ENCODE data around the gene CACNB2. TPM values are rescaled to one million over a fixed set of nuclear protein-coding genes. Genes with fewer than 3 reads are reported as not detected.

CACNB2 gene
- total RNA-seq, 1 experiment from 2014 or later: 3.2 TPM

DNA sequence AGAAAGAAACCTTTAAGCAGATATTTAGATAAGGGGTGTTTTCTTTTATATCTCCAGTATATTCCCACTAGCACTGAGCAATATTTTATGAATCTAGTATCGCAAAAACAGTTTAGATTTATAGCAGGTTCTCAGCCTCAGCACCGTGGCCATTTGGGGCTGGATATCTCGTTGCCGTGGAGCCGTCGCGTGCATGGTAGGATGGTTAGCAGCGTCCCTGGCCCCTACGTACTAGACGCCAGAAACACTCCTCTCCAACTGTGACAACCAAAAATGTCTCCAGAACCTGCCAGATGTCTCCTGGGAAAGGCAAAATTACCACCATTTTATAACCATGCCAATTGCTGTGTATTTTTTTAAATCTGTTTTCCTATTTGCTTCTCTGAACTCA, 172.9 kb downstream of the CACNB2 start:
- ChIA-PET CTCF (interaction anchor here (1.0 kb wide), 1 partner anchor 88 kb away, joined by 3 read pairs; no protein-coding TSS in a partner anchor), POLR2A (no interaction called here)
- H3K27ac Mint-ChIP-seq: no peak overlapping the region
- no peaks in the 10 kb centered on the region for H3K27me3 Mint-ChIP-seq (ENCODE audit: low read depth)
- ATAC-seq: no peak
- TF ChIP-seq, protein P1, sequence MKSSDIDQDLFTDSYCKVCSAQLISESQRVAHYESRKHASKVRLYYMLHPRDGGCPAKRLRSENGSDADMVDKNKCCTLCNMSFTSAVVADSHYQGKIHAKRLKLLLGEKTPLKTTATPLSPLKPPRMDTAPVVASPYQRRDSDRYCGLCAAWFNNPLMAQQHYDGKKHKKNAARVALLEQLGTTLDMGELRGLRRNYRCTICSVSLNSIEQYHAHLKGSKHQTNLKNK (CRISPR knock-in tag; IDR thresholded peaks at IDR 0.05): no peak
- TF ChIP-seq, protein P2, sequence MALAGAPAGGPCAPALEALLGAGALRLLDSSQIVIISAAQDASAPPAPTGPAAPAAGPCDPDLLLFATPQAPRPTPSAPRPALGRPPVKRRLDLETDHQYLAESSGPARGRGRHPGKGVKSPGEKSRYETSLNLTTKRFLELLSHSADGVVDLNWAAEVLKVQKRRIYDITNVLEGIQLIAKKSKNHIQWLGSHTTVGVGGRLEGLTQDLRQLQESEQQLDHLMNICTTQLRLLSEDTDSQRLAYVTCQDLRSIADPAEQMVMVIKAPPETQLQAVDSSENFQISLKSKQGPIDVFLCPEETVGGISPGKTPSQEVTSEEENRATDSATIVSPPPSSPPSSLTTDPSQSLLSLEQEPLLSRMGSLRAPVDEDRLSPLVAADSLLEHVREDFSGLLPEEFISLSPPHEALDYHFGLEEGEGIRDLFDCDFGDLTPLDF (CRISPR knock-in tag; IDR thresholded peaks at IDR 0.05): no peak
- TF ChIP-seq, protein P3, sequence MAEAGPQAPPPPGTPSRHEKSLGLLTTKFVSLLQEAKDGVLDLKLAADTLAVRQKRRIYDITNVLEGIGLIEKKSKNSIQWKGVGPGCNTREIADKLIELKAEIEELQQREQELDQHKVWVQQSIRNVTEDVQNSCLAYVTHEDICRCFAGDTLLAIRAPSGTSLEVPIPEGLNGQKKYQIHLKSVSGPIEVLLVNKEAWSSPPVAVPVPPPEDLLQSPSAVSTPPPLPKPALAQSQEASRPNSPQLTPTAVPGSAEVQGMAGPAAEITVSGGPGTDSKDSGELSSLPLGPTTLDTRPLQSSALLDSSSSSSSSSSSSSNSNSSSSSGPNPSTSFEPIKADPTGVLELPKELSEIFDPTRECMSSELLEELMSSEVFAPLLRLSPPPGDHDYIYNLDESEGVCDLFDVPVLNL (CRISPR knock-in tag; IDR thresholded peaks at IDR 0.05; ENCODE audit: borderline replicate concordance, low read depth): no peak
- TF ChIP-seq, protein P4, sequence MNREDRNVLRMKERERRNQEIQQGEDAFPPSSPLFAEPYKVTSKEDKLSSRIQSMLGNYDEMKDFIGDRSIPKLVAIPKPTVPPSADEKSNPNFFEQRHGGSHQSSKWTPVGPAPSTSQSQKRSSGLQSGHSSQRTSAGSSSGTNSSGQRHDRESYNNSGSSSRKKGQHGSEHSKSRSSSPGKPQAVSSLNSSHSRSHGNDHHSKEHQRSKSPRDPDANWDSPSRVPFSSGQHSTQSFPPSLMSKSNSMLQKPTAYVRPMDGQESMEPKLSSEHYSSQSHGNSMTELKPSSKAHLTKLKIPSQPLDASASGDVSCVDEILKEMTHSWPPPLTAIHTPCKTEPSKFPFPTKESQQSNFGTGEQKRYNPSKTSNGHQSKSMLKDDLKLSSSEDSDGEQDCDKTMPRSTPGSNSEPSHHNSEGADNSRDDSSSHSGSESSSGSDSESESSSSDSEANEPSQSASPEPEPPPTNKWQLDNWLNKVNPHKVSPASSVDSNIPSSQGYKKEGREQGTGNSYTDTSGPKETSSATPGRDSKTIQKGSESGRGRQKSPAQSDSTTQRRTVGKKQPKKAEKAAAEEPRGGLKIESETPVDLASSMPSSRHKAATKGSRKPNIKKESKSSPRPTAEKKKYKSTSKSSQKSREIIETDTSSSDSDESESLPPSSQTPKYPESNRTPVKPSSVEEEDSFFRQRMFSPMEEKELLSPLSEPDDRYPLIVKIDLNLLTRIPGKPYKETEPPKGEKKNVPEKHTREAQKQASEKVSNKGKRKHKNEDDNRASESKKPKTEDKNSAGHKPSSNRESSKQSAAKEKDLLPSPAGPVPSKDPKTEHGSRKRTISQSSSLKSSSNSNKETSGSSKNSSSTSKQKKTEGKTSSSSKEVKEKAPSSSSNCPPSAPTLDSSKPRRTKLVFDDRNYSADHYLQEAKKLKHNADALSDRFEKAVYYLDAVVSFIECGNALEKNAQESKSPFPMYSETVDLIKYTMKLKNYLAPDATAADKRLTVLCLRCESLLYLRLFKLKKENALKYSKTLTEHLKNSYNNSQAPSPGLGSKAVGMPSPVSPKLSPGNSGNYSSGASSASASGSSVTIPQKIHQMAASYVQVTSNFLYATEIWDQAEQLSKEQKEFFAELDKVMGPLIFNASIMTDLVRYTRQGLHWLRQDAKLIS (CRISPR knock-in tag; IDR thresholded peaks at IDR 0.05; ENCODE audit: borderline replicate concordance): no peak
- TF ChIP-seq, protein P5, sequence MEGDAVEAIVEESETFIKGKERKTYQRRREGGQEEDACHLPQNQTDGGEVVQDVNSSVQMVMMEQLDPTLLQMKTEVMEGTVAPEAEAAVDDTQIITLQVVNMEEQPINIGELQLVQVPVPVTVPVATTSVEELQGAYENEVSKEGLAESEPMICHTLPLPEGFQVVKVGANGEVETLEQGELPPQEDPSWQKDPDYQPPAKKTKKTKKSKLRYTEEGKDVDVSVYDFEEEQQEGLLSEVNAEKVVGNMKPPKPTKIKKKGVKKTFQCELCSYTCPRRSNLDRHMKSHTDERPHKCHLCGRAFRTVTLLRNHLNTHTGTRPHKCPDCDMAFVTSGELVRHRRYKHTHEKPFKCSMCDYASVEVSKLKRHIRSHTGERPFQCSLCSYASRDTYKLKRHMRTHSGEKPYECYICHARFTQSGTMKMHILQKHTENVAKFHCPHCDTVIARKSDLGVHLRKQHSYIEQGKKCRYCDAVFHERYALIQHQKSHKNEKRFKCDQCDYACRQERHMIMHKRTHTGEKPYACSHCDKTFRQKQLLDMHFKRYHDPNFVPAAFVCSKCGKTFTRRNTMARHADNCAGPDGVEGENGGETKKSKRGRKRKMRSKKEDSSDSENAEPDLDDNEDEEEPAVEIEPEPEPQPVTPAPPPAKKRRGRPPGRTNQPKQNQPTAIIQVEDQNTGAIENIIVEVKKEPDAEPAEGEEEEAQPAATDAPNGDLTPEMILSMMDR (IDR thresholded peaks at IDR 0.05): no peak; the same call in 1 of the 2 replicates
- TF ChIP-seq, protein P6, sequence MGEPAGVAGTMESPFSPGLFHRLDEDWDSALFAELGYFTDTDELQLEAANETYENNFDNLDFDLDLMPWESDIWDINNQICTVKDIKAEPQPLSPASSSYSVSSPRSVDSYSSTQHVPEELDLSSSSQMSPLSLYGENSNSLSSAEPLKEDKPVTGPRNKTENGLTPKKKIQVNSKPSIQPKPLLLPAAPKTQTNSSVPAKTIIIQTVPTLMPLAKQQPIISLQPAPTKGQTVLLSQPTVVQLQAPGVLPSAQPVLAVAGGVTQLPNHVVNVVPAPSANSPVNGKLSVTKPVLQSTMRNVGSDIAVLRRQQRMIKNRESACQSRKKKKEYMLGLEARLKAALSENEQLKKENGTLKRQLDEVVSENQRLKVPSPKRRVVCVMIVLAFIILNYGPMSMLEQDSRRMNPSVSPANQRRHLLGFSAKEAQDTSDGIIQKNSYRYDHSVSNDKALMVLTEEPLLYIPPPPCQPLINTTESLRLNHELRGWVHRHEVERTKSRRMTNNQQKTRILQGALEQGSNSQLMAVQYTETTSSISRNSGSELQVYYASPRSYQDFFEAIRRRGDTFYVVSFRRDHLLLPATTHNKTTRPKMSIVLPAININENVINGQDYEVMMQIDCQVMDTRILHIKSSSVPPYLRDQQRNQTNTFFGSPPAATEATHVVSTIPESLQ (CRISPR knock-in tag; IDR thresholded peaks at IDR 0.05): no peak
- TF ChIP-seq JUN (CRISPR knock-in tag; IDR thresholded peaks at IDR 0.05) (no peak), ZNF671 (CRISPR knock-in tag; IDR thresholded peaks at IDR 0.05) (no peak), ZNF317 (CRISPR knock-in tag; IDR thresholded peaks at IDR 0.05; ENCODE audit: borderline replicate concordance, low read depth) (no peak), SP1 (CRISPR knock-in tag; conservative IDR thresholded peaks at IDR 0.05) (no peak), FOXJ3 (CRISPR knock-in tag; IDR thresholded peaks at IDR 0.05; ENCODE audit: borderline replicate concordance) (no peak), NR2C2 (CRISPR knock-in tag; IDR thresholded peaks at IDR 0.05) (no peak)
- TF ChIP-seq, protein P7, sequence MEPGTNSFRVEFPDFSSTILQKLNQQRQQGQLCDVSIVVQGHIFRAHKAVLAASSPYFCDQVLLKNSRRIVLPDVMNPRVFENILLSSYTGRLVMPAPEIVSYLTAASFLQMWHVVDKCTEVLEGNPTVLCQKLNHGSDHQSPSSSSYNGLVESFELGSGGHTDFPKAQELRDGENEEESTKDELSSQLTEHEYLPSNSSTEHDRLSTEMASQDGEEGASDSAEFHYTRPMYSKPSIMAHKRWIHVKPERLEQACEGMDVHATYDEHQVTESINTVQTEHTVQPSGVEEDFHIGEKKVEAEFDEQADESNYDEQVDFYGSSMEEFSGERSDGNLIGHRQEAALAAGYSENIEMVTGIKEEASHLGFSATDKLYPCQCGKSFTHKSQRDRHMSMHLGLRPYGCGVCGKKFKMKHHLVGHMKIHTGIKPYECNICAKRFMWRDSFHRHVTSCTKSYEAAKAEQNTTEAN (CRISPR knock-in tag; IDR thresholded peaks at IDR 0.05): no peak
- TF ChIP-seq, protein P8, sequence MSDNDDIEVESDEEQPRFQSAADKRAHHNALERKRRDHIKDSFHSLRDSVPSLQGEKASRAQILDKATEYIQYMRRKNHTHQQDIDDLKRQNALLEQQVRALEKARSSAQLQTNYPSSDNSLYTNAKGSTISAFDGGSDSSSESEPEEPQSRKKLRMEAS (CRISPR knock-in tag; IDR thresholded peaks at IDR 0.05): no peak
- TF ChIP-seq, protein P9, sequence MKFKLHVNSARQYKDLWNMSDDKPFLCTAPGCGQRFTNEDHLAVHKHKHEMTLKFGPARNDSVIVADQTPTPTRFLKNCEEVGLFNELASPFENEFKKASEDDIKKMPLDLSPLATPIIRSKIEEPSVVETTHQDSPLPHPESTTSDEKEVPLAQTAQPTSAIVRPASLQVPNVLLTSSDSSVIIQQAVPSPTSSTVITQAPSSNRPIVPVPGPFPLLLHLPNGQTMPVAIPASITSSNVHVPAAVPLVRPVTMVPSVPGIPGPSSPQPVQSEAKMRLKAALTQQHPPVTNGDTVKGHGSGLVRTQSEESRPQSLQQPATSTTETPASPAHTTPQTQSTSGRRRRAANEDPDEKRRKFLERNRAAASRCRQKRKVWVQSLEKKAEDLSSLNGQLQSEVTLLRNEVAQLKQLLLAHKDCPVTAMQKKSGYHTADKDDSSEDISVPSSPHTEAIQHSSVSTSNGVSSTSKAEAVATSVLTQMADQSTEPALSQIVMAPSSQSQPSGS (CRISPR knock-in tag; IDR thresholded peaks at IDR 0.05; ENCODE audit: borderline replicate concordance, low read depth): no peak
- TF ChIP-seq, protein P10, sequence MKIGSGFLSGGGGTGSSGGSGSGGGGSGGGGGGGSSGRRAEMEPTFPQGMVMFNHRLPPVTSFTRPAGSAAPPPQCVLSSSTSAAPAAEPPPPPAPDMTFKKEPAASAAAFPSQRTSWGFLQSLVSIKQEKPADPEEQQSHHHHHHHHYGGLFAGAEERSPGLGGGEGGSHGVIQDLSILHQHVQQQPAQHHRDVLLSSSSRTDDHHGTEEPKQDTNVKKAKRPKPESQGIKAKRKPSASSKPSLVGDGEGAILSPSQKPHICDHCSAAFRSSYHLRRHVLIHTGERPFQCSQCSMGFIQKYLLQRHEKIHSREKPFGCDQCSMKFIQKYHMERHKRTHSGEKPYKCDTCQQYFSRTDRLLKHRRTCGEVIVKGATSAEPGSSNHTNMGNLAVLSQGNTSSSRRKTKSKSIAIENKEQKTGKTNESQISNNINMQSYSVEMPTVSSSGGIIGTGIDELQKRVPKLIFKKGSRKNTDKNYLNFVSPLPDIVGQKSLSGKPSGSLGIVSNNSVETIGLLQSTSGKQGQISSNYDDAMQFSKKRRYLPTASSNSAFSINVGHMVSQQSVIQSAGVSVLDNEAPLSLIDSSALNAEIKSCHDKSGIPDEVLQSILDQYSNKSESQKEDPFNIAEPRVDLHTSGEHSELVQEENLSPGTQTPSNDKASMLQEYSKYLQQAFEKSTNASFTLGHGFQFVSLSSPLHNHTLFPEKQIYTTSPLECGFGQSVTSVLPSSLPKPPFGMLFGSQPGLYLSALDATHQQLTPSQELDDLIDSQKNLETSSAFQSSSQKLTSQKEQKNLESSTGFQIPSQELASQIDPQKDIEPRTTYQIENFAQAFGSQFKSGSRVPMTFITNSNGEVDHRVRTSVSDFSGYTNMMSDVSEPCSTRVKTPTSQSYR (CRISPR knock-in tag; IDR thresholded peaks at IDR 0.05): no peak
- TF ChIP-seq, protein P11, sequence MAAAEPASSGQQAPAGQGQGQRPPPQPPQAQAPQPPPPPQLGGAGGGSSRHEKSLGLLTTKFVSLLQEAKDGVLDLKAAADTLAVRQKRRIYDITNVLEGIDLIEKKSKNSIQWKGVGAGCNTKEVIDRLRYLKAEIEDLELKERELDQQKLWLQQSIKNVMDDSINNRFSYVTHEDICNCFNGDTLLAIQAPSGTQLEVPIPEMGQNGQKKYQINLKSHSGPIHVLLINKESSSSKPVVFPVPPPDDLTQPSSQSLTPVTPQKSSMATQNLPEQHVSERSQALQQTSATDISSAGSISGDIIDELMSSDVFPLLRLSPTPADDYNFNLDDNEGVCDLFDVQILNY (CRISPR knock-in tag; IDR thresholded peaks at IDR 0.05): no peak
- H3K36me3 Mint-ChIP-seq: no peaks in the 10 kb centered on the region
- DNase-seq (ENCODE audit: low spot score): no peak
- H3K9me3 Mint-ChIP-seq: no peaks in the 10 kb centered on the region
- H3K4me3 Mint-ChIP-seq: no peak overlapping the region
- peaks cover 7% of the 10 kb centered on the region for H3K4me1 Mint-ChIP-seq
